ENCODE data around the gene PPBP.

PPBP gene

DNA sequence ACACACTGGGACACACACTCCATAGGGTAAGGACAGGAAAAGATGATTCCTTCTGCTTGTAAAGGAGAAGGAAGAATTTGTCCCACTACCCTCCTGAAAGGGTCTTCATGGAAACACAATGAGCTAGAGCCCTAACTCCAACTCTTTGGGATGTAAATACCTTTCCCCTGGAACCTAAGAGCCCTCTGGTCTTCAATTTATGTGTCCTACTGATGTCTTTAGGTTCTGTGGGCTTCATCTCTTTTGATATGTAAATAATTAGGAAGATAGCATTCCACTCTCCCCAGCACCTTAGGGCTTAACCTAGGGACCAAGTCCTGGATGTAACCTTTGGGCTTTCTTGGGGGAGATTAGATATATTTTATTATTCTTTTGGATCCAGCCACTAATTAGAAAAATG lies 44.4 kb downstream of the PPBP start:
- Histone ChIP-seq H3K27ac (ENCODE audit: low read length) (no peak overlapping the region), H2AFZ (ENCODE audit: low read depth, low read length) (no peak overlapping the region), H3K27me3 (ENCODE audit: insufficient read depth, low read length, poor library complexity) (no peaks in the 10 kb centered on the region), H3K79me2 (ENCODE audit: insufficient read depth, low read length) (no peaks in the 10 kb centered on the region), H3K4me3 (ENCODE audit: low read depth in 1 of 2, low read length in 2 of 2) (no peak overlapping the region), H3K4me1 (ENCODE audit: insufficient read depth, low read length) (no peaks in the 10 kb centered on the region), H3K36me3 (ENCODE audit: insufficient read depth, low read length) (no peaks in the 10 kb centered on the region), H4K20me1 (ENCODE audit: insufficient read depth, low read length) (no peaks in the 10 kb centered on the region), H3K9ac (ENCODE audit: low read depth, low read length) (no peak overlapping the region), H3K9me3 (ENCODE audit: insufficient read depth, low read length, severe bottlenecking) (no peaks in the 10 kb centered on the region), H3K4me2 (ENCODE audit: insufficient read depth, low read length) (no peak overlapping the region)
- ATAC-seq (ENCODE audit: insufficient read depth, low read depth) (no peak), DNase-seq (no peak)
- TF ChIP-seq, protein P1, sequence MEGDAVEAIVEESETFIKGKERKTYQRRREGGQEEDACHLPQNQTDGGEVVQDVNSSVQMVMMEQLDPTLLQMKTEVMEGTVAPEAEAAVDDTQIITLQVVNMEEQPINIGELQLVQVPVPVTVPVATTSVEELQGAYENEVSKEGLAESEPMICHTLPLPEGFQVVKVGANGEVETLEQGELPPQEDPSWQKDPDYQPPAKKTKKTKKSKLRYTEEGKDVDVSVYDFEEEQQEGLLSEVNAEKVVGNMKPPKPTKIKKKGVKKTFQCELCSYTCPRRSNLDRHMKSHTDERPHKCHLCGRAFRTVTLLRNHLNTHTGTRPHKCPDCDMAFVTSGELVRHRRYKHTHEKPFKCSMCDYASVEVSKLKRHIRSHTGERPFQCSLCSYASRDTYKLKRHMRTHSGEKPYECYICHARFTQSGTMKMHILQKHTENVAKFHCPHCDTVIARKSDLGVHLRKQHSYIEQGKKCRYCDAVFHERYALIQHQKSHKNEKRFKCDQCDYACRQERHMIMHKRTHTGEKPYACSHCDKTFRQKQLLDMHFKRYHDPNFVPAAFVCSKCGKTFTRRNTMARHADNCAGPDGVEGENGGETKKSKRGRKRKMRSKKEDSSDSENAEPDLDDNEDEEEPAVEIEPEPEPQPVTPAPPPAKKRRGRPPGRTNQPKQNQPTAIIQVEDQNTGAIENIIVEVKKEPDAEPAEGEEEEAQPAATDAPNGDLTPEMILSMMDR (IDR thresholded peaks at IDR 0.05; ENCODE audit: borderline replicate concordance, extremely low read depth, low read length, poor library complexity, severe bottlenecking) = no peak
- no peak for TF ChIP-seq EZH2 (IDR thresholded peaks at IDR 0.05; ENCODE audit: borderline replicate concordance, low read depth, low read length, severe bottlenecking)

DNA sequence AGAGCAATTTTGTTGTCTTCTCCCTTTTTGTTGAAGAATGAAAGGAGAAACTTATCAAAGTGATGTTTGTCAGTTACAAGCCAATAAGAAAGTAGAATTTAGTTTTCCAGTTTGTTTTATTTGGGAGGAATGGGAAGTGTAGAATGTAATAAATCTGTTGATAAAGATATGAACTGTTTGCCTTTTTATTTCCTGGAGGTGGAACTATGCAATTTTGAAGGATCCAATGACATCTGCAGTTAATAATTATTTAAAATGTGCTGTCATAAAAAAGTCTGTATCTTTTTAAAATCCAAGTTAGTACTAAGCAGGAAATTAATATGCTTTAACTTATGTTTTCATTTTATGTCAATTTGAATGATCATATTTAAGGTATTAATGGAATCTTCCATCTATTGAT lies 51.0 kb downstream of the PPBP start:
- Histone ChIP-seq H4K20me1 (ENCODE audit: insufficient read depth, low read length) (no peaks in the 10 kb centered on the region), H3K27me3 (ENCODE audit: insufficient read depth, low read length, poor library complexity) (no peaks in the 10 kb centered on the region), H3K4me2 (ENCODE audit: insufficient read depth, low read length) (no peak overlapping the region), H3K27ac (ENCODE audit: low read length) (no peak overlapping the region), H3K79me2 (ENCODE audit: insufficient read depth, low read length) (no peaks in the 10 kb centered on the region), H3K9me3 (ENCODE audit: insufficient read depth, low read length, severe bottlenecking) (no peaks in the 10 kb centered on the region), H2AFZ (ENCODE audit: low read depth, low read length) (no peak overlapping the region), H3K4me1 (ENCODE audit: insufficient read depth, low read length) (no peaks in the 10 kb centered on the region), H3K4me3 (ENCODE audit: low read depth in 1 of 2, low read length in 2 of 2) (no peak overlapping the region), H3K36me3 (ENCODE audit: insufficient read depth, low read length) (no peaks in the 10 kb centered on the region), H3K9ac (ENCODE audit: low read depth, low read length) (no peak overlapping the region)
- DNase-seq = no peak
- no peak for ATAC-seq (ENCODE audit: insufficient read depth, low read depth)
- TF ChIP-seq EZH2 (IDR thresholded peaks at IDR 0.05; ENCODE audit: borderline replicate concordance, low read depth, low read length, severe bottlenecking) = no peak
- TF ChIP-seq, protein P1 (IDR thresholded peaks at IDR 0.05; ENCODE audit: borderline replicate concordance, extremely low read depth, low read length, poor library complexity, severe bottlenecking) = no peak

Measured in DND-41 (cell line).